GM12864 (cell line): ENCODE measurements around the gene FOXJ3.

Source experiments
- DNase-seq: peaks from one replicate; pipeline ENCODE4 v3.0.0-alpha.2; 2011; ENCODE audit warnings: low read depth
- H3K4me3 ChIP-seq: 2 replicates; pipeline ENCODE4 v1.5.1; 2011; ENCODE audit warnings: mild to moderate bottlenecking, low read depth, low read length, control low read depth
- TF ChIP-seq, protein P1 (sequence below): IDR thresholded peaks from 2 replicates; pipeline ENCODE4 v1.5.1; 2011; ENCODE audit warnings: low read depth, mild to moderate bottlenecking, moderate library complexity, low read length, control low read depth, inconsistent platforms; ENCODE audit errors: missing control alignments

Gene FOXJ3

DNA sequence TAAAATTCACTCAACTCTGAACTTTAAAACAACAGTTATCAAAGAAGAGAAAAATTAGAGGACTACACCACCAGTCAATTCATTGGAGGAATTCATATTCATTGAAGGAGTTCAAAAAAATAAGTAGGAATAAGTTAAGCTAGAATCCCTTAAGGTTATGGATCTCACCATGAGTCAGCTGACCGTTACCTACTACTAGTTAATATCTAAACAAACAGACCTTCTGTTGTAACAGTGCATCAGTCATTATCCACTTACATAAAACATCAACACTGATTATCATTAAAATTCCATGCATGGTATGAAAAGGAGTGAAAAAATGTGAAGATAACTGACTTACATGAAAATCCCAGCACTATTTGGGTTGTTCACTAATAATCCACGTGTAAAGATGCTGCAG, 44.9 kb downstream of the FOXJ3 start:
- no peak for DNase-seq
- TF ChIP-seq, protein P1, sequence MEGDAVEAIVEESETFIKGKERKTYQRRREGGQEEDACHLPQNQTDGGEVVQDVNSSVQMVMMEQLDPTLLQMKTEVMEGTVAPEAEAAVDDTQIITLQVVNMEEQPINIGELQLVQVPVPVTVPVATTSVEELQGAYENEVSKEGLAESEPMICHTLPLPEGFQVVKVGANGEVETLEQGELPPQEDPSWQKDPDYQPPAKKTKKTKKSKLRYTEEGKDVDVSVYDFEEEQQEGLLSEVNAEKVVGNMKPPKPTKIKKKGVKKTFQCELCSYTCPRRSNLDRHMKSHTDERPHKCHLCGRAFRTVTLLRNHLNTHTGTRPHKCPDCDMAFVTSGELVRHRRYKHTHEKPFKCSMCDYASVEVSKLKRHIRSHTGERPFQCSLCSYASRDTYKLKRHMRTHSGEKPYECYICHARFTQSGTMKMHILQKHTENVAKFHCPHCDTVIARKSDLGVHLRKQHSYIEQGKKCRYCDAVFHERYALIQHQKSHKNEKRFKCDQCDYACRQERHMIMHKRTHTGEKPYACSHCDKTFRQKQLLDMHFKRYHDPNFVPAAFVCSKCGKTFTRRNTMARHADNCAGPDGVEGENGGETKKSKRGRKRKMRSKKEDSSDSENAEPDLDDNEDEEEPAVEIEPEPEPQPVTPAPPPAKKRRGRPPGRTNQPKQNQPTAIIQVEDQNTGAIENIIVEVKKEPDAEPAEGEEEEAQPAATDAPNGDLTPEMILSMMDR = no peak
- H3K4me3 ChIP-seq = no peak overlapping the region

DNA sequence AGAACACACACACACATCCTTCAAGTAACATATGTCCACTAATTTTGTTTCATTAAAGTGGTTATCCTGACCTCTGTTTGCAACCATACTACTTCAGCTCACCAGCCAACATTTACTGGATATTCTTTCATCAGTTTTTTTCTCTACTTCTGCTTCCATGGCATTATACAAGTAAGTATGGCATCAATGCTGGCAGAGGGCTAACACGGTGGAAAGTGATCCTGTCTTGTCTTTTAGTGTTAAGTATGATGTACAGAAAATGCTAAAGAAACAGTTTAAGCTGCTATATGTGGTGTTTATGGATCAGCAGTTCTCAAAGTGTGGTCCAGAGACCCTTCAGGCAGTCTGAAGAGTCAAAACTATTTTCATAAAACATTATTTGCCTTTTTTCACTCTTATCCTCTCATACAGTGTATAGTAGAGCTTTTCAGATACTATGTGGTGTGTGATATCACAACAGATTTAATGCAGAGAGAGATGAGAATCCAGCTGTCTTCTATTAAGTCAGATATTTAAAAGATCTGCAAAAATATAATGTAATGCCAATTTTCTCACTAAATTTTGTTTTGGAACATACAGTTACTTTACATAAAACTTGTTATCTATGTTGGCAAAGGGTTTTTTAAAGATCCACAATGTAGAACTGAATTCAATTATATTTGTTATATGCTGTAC, 46.6 kb downstream of the FOXJ3 start:
- DNase-seq = no peak
- TF ChIP-seq, protein P1 = no peak
- no peak overlapping the region for H3K4me3 ChIP-seq

DNA sequence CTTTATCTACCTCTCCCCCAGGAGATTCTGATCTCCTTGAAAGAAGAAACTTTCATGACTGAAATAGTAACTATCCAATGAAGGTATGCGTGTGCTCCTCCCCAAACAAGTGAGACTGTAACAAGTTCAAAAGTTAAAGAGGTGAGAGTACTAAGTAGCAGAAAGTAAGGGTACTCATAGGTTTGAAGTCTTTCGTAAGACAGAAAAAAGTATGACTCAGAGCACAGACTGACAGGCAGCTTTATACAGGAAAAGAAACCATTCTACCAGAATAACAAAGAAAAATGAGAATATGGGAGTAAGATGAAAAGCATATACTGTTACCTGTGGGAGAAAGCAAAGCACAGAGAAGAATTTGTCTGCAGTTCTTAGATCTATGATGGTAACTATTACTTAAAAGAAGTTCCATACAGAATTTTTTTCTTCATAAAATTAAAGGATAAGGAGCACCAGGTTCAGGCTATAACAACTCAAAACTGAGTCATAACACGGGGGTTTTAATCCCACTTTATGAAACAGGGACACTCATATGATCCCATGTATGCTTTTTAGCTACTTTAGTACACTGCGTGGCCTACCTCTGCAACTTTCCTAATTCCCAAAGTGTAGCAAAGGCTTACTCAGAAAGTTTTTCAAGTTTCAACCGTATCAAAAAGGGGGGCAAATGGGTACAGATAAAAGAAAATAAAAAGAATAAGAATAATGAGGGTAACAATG, 52.0 kb downstream of the FOXJ3 start:
- no peak for DNase-seq
- TF ChIP-seq, protein P1 = no peak
- H3K4me3 ChIP-seq = no peak overlapping the region

GRCh38 chr1:42282024-42282579, 52.9 kb downstream of the FOXJ3 start:
- TF ChIP-seq, protein P1 = no peak
- DNase-seq = no peak
- H3K4me3 ChIP-seq = no peak overlapping the region

DNA sequence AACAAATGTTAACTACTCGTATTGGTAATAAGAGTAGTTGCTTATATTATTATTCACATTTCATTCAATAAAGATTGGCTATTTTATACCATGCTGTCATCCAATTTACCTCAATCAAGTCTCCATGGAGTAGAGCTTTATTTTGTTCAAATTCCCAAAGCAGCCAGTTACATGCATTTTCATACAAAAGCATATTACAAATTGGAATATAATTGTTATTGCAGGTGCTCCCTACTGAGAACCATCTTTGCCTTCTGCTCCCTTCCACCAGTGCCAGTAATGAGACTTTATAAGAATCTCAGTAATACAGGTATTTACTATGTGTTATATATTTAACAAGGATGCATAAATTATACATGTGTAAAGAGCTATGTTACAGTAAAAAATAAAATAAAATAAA, 54.2 kb downstream of the FOXJ3 start:
- no peak overlapping the region for H3K4me3 ChIP-seq
- no peak for DNase-seq
- TF ChIP-seq, protein P1 = no peak

- H3K4me3 ChIP-seq = no peak overlapping the region
- DNase-seq = no peak
- TF ChIP-seq, protein P1 = no peak
Measured at GRCh38 chr1:42279055-42279454, 56.0 kb downstream of the FOXJ3 start.
